ENCODE data around the gene CRADD. TPM values are rescaled to one million over a fixed set of nuclear protein-coding genes. Genes with fewer than 3 reads are reported as not detected.

The CRADD gene
- total RNA-seq, 1 donor from 2014 or later = 41.2 TPM

DNA sequence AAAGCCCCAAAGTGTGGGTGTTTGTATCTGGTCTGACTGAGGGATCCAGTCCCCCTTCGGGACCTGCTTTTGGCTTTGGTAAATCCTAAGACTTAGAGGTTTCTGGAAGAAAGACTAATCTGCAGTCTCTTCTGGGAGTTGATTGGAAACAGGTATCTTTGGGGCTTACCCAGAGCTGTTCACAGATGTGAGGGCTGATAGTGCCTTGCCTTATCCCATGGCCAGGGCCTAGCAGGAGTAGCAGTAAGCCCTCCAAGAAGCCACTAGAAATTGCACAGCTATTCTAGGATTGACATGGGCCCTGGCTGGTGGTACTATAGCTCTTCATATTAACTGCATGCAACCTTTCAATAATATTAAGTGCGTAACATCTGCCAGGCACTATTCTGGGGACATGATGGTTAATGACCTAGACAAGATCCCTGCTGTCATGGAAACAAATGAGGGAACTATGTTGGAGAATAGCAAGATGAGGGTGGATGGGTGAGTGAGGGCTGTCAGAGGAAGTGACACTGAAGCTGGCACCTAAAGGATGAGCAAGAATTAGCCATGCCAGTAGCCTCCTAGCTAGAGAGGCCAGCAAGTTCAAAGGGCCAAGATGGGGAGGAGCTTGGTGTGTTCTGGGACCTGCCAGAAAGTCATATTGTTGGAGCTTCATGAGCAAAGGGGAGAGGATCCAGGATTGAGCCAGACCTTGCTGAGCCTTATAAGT is 71.7 kb downstream of the CRADD start:
- Histone ChIP-seq H3K4me3 (no peak overlapping the region), H3K4me1 (no peaks in the 10 kb centered on the region), H3K36me3 (no peaks in the 10 kb centered on the region), H2AFZ (replicated peaks) (no peak overlapping the region), H3K9me3 (ENCODE audit: low read depth) (no peaks in the 10 kb centered on the region), H3K79me2 (ENCODE audit: low read depth) (no peaks in the 10 kb centered on the region), H4K20me1 (ENCODE audit: low read depth) (no peaks in the 10 kb centered on the region), H3K27ac (no peak overlapping the region), H3F3A (ENCODE audit: low read depth) (no peaks in the 10 kb centered on the region), H3K9ac (no peak overlapping the region), H3K4me2 (no peak overlapping the region), H3K27me3 (peaks cover 12% of the 10 kb centered on the region)
- H3K27ac Mint-ChIP-seq = no peak overlapping the region
- peaks cover 11% of the 10 kb centered on the region for H3K9me3 Mint-ChIP-seq
- DNase-seq (ENCODE audit: low spot score) = no peak
- H3K27me3 Mint-ChIP-seq (ENCODE audit: insufficient read depth, low read depth) = peaks cover 8% of the 10 kb centered on the region
- TF ChIP-seq, protein P1, sequence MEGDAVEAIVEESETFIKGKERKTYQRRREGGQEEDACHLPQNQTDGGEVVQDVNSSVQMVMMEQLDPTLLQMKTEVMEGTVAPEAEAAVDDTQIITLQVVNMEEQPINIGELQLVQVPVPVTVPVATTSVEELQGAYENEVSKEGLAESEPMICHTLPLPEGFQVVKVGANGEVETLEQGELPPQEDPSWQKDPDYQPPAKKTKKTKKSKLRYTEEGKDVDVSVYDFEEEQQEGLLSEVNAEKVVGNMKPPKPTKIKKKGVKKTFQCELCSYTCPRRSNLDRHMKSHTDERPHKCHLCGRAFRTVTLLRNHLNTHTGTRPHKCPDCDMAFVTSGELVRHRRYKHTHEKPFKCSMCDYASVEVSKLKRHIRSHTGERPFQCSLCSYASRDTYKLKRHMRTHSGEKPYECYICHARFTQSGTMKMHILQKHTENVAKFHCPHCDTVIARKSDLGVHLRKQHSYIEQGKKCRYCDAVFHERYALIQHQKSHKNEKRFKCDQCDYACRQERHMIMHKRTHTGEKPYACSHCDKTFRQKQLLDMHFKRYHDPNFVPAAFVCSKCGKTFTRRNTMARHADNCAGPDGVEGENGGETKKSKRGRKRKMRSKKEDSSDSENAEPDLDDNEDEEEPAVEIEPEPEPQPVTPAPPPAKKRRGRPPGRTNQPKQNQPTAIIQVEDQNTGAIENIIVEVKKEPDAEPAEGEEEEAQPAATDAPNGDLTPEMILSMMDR (IDR thresholded peaks at IDR 0.05) = no peak
- TF ChIP-seq EZH2 (IDR thresholded peaks at IDR 0.05) = no peak
- no peak for TF ChIP-seq EZH2phosphoT487 (IDR thresholded peaks at IDR 0.05)
- peaks cover 6% of the 10 kb centered on the region for H3K36me3 Mint-ChIP-seq
- peaks cover 3% of the 10 kb centered on the region for H3K4me1 Mint-ChIP-seq
- H3K4me3 Mint-ChIP-seq = no peak overlapping the region

DNA sequence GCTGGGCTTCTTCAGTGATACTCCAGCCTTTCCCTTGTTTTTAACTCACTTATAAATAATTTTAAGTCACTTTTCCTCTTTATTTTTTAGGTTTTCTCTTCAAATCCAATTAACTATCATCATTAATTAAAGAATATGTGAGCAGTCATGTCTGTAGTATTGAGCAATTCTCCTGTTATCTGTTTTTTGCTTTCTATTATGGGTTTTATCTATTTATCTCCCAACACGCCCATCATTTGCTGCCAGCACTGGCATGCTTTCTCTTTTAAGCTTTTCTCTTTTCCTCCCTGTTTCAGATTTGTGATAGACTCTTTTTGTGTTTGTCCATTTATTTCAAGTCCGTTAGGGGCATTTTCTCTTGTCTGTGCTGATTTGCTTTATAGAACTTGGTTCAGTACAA is 72.3 kb downstream of the CRADD start:
- H3F3A ChIP-seq (ENCODE audit: low read depth) = no peaks in the 10 kb centered on the region
- H3K4me3 Mint-ChIP-seq = no peak overlapping the region

DNA sequence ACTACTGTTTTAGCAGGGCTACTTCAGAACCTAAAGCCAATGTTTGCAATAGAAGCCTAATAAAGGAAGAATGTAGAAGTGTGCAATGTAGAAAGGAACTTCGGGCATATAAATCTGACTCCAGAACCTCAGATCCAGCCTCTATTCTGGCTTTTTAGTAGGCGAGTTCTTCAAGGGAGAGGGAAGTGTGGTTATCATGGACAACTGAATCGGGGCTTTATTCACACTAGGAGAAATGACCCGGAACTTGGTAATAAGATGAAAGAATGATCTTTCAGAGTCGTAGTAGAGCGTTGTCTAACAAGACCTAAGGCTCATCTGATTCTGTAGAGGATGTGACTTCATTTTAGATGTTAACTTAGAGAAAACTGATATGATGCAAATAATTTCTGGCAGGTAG is 72.9 kb downstream of the CRADD start:
- no peak overlapping the region for H3K9ac ChIP-seq
- no peak for TF ChIP-seq EZH2 (IDR thresholded peaks at IDR 0.05)
- no peak for TF ChIP-seq EZH2phosphoT487 (IDR thresholded peaks at IDR 0.05)
- TF ChIP-seq, protein P1 (IDR thresholded peaks at IDR 0.05) = no peak
- no peak overlapping the region for H2AFZ ChIP-seq (replicated peaks)
- H3K4me1 ChIP-seq = no peaks in the 10 kb centered on the region
- Mint-ChIP-seq H3K27me3 (ENCODE audit: insufficient read depth, low read depth) (peaks cover 8% of the 10 kb centered on the region), H3K4me3 (no peak overlapping the region), H3K9me3 (peaks cover 18% of the 10 kb centered on the region), H3K4me1 (peaks cover 3% of the 10 kb centered on the region), H3K27ac (no peak overlapping the region), H3K36me3 (peaks cover 9% of the 10 kb centered on the region)
- H3K79me2 ChIP-seq (ENCODE audit: low read depth) = no peaks in the 10 kb centered on the region
- no peaks in the 10 kb centered on the region for H3K36me3 ChIP-seq
- H3K9me3 ChIP-seq (ENCODE audit: low read depth) = no peaks in the 10 kb centered on the region
- no peaks in the 10 kb centered on the region for H4K20me1 ChIP-seq (ENCODE audit: low read depth)
- no peak overlapping the region for H3K4me3 ChIP-seq
- no peak overlapping the region for H3K4me2 ChIP-seq
- no peak overlapping the region for H3K27ac ChIP-seq
- no peak for DNase-seq (ENCODE audit: low spot score)
- H3F3A ChIP-seq (ENCODE audit: low read depth) = no peaks in the 10 kb centered on the region
- H3K27me3 ChIP-seq = peaks cover 6% of the 10 kb centered on the region

More for the DNA sequence above, 72.3 kb downstream of the CRADD start:
- no peak overlapping the region for H2AFZ ChIP-seq (replicated peaks)
- no peaks in the 10 kb centered on the region for H3K4me1 ChIP-seq
- H3K36me3 ChIP-seq = no peaks in the 10 kb centered on the region
- H3K27ac ChIP-seq = no peak overlapping the region
- DNase-seq (ENCODE audit: low spot score) = no peak
- H3K36me3 Mint-ChIP-seq = peaks cover 9% of the 10 kb centered on the region
- H4K20me1 ChIP-seq (ENCODE audit: low read depth) = no peaks in the 10 kb centered on the region
- no peak overlapping the region for H3K4me2 ChIP-seq
- H3K9me3 Mint-ChIP-seq = peaks cover 15% of the 10 kb centered on the region
- peaks cover 3% of the 10 kb centered on the region for H3K4me1 Mint-ChIP-seq
- H3K9ac ChIP-seq = no peak overlapping the region
- peaks cover 6% of the 10 kb centered on the region for H3K27me3 ChIP-seq
- H3K27ac Mint-ChIP-seq = no peak overlapping the region
- H3K27me3 Mint-ChIP-seq (ENCODE audit: insufficient read depth, low read depth) = peaks cover 8% of the 10 kb centered on the region
- H3K4me3 ChIP-seq = no peak overlapping the region
- H3K79me2 ChIP-seq (ENCODE audit: low read depth) = no peaks in the 10 kb centered on the region
- H3K9me3 ChIP-seq (ENCODE audit: low read depth) = no peaks in the 10 kb centered on the region
- TF ChIP-seq, protein P1 (IDR thresholded peaks at IDR 0.05) = no peak
- no peak for TF ChIP-seq EZH2phosphoT487 (IDR thresholded peaks at IDR 0.05)
